Measurements from ENCODE around the gene FUCA1.
"Not testable (repeated sequence)": the region's sequence is repeated elsewhere in the genome, so short reads cannot be mapped to it uniquely, and the experiment has no call there.

The FUCA1 gene

DNA sequence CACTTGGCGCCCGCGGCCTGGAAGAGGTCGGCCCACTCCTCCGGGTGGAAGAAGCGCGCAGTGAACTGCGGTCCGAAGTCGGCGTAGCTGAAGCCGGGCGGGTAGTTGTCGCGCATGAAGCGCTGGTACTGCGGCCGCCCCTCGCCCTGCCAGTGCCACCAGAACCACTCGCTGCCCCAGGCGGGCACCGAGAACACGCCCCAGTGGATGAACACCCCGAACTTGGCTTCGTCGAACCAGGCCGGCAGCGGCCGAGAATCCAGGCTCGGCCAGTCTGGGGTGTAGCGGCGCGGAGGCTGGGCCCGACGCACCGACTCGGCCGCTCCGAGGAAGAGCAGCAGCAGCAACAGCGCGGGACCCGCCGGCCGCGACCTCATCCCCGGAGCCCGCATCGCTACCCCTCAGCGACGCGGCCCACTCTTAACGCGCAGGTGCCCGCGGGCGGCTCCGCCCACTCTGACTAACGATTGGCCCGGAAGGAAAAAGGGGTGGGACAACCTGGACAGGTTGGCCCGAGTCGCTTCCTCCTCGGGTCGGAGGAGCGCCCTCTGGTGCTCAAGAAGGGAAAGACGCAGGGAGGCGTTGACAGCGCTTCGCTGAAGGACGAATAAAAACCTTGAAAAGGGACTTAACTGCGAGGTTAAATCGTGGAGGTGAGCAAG lies at the start of gene FUCA1:
TSS of gene FUCA1 (minus strand) at position 396 of the 662 bp plus-strand sequence. CDS start at position 392, 4 bp downstream.
- DNase-seq = peak; percentile 92

DNA sequence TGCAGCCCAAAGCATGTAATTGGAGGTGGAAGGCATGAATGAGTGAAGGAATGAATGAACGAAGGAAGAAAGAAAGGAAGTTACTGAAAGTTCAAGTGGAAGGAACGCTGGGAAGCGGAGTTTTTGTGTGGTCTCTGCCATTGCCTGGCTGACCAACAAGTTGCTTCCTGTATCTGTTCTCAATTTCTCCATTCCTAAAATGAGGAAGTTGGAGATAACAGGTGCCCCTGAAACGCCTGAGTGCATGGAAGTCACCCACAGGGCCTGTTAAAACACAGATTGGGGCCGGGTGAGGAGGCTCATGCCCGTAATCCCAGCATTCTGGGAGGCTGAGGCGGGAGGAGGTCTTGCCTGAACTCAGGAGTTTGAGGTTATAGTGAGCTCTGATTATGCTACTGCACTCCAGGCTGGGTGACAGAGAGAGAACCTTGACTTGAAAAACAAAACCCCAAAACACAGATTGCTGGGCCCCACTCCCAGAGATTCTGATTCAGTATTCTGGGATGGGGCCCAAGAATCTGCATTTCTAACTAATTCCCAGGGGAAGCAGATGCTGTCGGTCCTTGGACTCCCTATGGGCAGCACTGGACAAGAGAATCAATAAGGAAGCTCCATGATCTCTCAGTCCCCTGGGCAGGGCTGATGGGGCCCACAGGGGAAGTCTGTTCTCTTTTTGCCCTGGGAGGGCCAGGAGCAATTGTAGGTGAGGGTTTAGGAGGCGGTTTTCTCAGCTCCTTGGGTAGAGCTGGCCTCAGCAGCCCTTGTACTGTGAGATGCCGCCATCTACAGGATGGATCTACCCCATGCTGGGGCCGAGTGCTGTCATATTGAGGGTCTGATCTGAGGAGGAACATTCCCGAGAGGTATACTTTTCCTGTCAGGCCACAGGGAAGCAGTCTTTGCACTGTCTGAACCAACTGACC lies 48.4 kb upstream of the FUCA1 start:
- DNase-seq = no peak

DNA sequence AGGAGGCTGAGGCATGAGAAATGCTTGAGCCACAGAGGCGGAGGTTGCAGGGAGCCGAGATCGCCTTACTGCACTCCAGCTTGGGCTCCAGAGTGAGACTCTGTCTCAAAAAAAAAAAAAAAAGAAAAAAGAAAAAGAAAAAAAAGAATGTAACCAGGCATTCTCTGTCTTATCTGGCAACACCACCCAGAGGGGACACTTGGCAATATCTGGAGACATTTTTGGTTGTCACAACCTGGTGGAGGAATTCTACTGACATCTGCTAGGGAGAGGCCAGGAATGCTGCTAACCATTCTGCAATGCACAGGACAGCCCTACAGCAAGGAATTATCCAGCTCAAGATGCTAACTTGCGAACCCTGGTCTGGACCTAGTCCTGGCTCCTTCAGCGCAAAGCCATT lies 47.4 kb upstream of the FUCA1 start:
- no peak for DNase-seq

DNA sequence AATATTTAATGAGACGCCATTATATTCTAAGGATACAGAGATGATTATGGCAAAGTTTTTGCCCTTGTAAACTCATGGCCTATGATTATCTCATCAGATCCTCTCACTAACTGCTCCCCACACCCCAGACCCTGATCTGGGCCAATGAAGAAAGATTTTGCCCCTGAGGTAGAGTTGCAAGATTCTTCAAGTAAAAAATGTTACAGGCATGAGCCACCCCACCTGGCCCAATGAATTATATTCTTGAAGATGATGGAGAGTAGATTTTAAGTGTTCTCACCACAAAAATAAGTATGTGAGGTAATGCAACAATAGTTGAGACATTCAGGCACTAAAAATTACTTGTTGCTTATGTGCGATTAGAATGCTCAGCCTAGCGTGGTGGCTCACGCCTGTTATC lies 46.8 kb upstream of the FUCA1 start:
- DNase-seq = no peak

DNA sequence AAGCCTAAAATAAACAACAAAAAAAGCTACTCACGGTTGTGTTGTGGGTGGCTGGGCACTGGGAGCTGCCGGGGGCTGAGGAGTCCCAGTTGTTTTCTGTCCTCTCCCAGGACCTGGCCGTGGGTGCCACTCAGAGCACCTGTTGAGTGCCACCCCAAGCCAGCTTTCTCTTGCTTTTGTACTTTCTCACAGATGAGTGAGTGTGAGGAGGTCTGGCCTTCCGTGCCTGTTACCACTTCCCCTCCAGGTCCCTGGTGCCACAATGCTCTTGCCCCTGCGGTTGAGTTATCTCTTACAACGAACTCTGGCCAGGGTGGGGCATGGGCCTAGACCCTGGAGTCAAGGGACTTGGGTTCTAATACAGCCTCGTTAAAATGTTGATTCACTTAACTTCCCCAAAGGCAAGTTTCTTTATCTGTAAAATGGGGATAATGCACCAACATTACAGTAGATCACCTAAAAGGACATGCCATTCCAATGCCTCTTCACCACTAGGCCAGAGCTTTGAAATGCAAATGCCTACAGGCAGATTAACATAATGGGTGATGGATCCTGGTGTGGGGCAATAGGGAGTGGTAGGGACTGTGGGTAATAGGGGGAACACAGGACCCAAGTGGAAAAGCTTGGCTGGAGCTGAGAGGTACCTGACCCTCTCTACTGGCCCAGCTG lies 45.3 kb upstream of the FUCA1 start, which contains the start of gene CNR2:
TSS of gene CNR2 (minus strand) at position 151 of the 669 bp plus-strand sequence. CDS start 37,745 bp downstream, outside the sequence.
- DNase-seq = no peak

DNA sequence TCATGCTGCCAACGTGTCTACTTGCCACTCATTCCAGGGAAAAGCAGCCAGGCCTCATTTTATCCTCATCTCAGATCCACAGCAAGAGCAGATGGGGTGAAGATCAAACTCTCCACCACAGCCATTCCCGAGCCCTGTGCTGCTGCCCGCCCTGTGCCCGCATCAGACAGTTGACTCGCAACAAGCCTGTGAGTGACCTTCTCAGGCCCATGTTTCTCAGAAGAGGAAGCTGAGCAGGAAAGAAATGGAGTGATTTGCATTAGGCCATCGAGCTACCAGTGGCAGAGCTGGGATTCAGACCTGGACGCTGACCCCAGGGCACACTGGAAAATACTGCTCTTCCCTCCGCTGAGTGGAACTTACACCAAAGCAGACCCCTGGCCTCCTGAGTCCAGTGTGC lies 43.8 kb upstream of the FUCA1 start:
- DNase-seq = no peak

DNA sequence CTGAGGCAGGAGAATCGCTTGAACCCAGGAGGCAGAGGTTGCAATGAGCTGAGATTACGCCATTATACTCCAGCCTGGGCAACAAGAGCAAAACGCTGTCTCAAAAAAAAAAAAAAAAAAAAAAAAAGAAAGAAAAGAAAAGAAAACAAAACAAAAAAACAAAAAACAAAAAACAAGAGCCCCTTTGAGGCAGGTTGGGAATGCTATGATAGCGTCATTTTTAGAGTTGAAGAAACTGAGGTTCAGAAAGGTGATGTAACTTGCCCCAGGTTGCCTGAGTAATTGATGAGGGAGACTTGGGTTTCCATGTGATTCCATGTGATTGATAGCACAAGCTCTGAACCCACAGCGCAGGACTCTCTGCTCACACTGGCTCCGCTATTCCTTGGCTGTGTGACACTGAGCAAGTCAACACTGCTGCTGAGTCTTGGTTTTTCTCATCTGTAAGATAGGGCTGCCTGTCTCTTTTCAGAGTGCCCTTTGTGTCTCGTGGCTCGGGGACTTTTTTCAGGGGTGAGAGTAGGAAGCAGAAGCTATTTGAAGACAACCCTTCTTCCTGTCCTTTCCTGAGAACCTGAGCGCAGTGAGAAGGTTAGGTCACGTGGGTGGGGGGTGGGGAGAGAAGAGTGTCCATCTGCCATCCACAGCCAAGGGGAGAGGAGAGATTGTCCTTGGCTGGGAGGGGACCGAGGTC lies 42.6 kb upstream of the FUCA1 start:
- no peak for DNase-seq

DNA sequence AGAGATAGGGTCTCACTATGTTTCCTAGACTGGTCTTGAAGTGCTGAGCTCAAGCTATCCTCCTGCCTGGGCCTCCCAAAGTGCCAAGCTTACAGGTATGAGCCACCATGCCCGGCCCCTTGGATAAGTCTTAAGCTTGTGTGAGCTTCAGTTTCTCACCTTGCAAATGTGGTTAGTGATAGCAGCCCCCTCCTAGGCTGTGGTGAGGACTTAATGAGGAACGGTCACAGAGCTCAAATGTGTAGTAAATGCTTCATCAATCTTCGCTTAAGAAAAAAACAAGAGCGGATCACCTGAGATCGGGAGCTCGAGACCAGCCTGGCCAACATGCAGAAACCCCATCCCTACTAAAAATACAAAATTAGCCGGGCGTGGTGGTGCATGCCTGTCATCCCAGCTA lies 42.1 kb upstream of the FUCA1 start:
- no peak for DNase-seq

DNA sequence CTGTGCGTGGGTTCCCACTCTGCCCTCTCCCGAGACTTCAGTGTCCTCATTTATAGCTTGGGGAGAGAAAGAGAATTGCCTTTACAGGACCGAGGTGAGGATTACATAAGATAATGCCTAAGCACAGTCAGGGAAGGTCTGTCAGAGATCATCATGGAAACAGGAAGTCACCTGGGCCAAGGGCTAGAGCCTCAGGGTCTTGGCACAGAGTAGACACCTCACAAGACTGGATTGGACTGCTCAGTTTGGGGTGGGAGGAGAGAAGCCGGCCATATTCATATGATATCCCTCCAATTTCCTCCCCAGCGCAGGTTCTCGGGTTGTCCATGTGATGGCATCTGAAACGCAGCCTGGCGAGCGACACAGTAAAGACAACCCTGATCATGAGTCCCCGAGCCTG lies 41.3 kb upstream of the FUCA1 start:
- DNase-seq = no peak

DNA sequence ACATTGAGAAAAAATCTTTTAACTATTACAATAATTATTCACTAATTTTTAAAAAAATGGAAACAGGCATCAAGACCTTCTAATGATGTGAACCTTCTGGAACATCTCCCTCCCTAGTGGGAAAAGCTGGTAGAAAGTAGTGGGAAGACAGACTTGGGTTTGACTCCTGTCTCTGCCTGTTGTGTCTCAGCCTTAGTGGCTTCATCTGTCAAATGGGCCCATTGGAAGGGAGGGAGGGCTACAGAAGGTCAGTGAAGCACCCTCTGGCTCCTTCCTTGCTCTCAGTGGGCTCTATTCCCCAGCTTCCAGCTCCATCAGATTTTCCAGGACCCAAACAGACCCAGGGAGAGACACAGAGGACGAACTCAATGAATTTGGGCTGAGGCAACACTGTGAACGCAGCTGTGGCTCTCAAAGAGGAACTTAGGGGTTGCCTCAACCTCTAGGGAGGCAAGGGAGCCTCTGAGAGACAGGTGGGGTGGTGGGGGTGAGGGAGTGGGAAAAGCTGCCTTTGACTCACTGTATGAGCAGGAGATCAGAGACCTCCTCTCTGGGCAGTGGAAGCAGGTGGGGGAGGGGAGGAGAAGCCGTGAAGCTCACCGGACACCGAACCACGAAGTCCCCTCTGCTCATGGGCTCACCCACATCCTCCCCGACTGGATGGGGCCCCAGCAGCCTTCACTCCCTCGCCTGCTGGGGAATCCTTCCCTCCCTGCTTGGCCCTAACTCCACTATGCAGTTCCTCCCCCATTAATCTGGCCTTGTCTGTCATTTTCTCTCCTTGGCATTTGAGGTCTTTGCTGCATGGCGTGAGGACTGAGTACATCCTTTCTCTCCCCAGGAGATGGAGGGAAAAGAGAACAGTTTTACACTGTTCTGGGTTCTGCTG lies 40.6 kb upstream of the FUCA1 start:
- peak; percentile 37 for DNase-seq

DNA sequence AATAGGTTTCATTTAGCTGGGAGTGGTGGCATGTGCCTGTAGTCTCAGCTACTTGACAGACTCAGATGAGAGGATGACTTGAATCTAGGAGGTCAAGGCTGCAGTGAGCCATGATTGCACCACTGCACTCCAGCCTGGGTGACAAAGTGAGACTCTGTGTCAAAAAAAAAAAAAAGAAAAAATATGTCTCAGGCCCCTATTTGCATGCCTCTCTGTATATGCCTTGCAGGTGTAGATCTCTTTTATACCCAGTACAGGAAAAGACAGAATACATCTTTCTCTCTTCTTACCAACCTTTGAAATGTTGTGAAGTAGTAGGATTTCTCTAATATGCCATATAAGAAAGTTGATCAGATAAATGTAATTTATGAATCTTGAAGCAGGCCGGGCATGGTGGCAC lies 38.6 kb upstream of the FUCA1 start:
- no peak for DNase-seq

DNA sequence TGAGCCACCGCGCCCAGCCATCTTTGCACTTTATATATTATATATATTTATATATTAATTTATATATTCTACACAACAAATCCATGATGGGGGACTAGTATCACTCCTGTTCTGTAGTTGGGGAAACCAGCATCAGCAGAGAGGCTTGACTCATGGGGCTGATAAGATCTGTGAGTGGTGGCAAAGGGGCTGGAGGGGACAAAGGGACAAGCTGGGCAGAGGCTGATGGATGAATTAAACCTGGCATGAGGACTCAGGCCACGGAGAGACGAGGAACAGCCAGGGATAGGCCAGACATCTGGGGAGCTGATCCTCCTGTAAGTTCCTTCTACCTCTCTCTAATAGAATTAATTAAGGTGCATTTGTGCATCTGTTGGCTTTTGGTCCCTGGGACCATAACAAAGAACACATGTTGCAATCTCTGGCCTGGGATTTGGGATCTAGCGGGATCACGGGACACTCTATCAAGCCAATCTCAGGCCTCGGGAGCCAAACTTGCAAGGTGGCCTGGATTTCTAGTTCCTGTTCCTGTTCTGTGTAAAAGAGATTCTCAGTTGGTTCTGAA lies 37.5 kb upstream of the FUCA1 start:
- no peak for DNase-seq

DNA sequence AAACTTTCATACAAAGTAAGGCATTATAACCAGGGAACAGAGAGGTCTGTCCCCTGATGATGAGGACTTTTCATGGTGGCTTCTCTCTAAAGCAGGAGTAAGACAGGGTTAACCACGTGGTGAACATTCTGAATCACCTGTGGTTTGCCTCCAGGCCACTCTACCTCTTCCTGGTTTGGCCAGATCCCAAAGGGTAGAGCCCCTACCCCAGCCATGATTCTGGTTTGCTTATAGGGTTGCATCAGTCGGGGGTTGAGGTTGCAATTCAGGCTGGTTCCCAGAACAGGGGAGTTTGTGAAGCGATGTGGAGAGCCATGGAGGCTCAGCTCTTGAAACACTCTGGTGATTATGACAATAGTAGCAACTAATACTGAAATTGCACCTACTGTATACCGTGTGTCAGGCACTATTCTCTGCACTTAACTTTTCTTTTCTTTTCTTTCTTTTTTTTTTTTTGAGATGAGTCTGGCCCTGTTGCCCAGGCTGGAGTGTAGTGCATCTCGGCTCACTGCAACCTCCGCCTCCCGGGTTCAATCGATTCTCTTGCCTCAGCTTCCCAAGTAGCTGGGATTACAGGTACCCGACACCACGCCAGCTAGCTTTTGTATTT lies 36.8 kb upstream of the FUCA1 start:
- DNase-seq = peak; percentile 37

DNA sequence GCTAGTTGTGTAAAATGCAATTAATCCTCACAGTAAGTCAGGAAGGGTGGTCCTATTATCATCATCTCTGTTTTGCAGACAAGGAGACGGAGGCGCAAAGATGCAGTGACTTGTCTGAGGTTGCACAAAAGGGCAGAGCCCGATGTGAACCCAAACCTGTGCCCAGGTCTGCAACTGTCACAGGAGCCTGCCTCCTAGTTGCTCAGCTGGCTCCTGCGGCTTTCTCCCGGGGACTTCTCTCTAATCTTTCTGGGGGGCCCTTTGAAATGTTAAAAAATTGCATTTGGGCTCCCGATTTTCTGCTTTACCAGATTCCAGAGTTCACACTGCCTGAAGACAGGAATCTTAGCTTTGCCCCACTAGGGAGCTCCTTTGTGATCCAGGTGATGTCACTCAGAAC lies 35.7 kb upstream of the FUCA1 start:
- no peak for DNase-seq

DNA sequence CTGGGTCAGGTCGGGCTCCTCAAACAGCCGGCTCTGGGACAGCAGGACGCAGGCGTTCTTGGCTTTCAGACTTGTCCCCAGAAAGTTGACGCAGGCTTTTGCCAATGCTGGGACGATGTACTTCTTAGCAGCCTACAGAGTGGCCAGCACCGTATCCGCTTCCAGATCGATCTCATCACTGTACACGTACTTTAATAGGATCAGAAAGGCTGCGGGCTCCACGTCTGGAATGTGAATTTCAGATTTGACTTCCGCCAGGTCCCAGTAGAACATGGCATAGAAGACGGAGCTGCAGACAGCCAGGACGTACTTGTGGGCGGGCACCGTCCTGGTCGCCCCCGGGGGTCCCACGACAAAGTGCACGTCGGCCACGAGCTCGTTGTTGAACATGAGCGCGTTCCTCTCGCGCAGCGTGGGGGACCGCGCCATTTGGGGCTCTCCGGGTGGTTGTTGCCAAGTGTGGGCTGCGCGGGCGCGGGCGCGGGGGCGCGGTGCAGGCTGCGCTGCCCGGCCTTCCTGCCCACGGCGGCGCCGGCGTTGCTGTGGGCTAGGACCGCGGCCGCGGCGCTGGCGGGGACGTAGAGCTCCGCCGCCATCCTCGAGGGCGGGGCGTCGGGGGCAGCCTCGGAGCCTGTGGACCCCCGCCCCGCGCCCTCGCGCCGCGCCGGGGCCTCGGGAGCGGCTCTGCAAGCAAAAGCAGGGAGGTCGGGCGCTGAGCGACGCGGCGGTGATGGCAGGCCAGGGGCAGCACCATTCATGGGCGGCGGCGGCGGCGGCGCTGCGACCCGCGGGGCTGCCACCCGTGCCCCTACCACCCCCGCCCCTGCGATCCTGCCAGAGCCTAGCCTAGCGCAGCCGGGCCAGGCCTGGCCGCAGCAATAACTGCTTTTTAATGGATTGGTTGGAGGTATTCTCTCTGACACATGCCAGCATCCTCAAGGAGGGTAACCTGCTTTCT lies 34.5 kb upstream of the FUCA1 start:
- DNase-seq = no peak

DNA sequence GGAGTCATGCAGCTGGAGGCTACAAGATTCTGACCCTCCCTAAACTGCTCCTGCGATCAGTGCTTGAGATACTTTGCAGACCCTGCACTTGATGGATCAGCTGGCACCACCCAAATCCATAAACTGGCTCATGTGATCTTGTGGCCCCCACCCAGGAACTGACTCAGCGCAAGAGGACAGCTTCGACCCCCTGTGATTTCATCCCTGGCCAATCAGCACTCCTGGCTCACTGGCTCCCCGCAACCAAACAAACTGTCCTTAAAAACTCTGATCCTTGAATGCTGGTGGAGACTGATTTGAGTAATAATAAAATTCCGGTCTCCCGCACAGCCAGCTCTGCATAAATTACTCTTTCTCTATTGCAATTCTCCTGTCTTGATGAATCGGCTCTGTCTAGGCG lies 31.9 kb upstream of the FUCA1 start:
- DNase-seq = not testable (repeated sequence)

DNA sequence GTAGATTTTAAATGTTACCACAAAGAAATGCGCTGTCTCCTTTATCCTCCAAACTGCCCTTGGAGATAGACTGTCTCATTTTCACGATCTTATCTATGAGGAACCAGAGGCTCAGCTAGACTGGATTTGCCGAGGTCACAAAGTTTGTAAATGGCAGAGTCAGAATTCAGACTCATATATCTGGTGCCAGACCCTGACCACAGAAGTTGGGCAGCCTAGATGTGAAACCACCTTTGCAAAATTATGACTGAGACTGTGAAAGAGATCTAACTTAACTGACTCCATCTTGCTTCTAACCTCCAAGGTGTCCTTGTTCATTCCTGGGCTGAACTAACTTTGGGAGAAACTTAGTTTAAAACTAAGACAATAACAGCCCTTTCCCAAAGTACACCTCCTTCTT lies 31.0 kb upstream of the FUCA1 start:
- no peak for DNase-seq

DNA sequence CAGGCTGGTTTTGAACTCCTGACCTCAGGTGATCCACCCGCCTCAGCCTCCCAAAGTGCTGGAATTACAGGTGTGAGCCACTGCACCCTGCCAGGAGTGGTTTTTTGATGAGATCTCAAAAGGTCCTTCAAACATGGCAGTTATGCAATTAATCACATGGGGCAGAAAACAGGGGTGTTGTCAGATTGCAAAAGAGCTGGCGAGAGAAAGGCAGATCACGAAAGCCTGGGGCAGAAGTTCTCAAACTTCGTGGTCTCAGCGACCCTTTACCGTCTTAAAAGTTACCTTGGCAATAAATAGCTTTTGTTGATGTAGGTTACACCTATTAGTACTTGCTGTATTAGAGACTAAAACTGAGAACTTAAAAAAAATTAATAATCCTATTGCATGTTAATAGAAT lies 29.0 kb upstream of the FUCA1 start:
- DNase-seq = no peak

DNA sequence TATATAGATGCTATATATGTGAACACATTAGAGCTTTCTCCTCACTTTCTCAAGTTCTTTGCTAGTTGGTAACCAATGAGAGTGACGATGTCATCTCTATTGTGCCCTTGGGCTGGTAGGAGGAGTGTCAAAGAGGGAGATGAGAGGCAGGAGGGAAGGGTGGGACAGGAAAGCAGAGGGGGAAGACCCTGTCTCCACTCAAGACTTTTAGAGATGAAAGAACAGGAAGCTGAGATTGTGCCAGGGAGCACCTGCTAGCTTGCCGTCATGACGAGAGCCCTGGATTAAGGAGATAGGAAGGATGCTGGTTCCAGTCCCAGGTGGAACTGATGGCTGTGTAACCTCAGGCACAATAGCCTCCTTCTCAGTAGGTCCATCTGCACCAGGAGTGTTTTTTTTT lies 28.4 kb upstream of the FUCA1 start:
- DNase-seq = no peak

DNA sequence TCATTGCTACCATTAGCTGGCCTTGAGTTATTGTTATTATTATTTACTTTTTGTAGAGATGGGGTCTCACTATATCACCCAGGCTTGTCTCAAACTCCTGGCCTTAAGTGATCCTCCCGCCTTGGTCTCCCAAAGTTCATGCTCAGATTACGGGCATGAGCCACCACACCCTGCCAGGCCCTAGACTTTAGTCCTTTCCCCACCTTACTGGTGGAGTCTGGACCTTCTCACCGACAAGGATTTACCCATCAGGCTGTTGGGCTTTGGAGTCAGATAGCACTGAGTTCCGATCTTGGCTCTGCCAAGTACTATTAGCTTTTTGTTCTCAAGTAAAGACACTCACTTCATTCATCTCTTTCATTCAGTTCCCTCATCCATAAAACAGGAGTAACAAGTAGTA lies 27.9 kb upstream of the FUCA1 start:
- no peak for DNase-seq
